K562 (cell line): ENCODE measurements around the gene PDZD2. TPM values are rescaled to one million over a fixed set of nuclear protein-coding genes. Genes with fewer than 3 reads are reported as not detected.

Experiments used
- ATAC-seq: fragments of 200-7000 bp; cut with Tn5 transposase; 3 replicates; pipeline ENCODE4 v1.9.1; 2020; ENCODE audit warnings: moderate library complexity
- BruUV-seq: library from RNA; stranded (reverse); fragments of 400-500 nt; replicated peaks from 2 replicates; lab custom pipeline; 2021; lab: Mats Ljungman, UMichigan
- CTCF ChIA-PET: fragments of 300-600 bp; formaldehyde crosslinking; extraction: SDS; loops from one replicate; lab custom pipeline; 2021; ENCODE audit warnings: low intra/inter-chr PET ratio; lab: Yijun Ruan, JAX
- POLR2A ChIA-PET: fragments of 300-600, 350-650 bp; sonication (Branson Sonifier 250); formaldehyde crosslinking; extraction: SDS; loops from one replicate; lab custom pipeline; 2021; ENCODE audit warnings: antibody characterized with exemption, inconsistent platforms; lab: Yijun Ruan, JAX
- DNase-seq, 4 experiments: peaks; one replicate each; pipeline versions ENCODE4 v3.0.0 to v3.0.0-alpha.2; 2011 to 2018; ENCODE audit warnings: low spot score in 3 of 4, mixed read lengths in 3 of 4; ENCODE audit errors: extremely low read depth in 1 of 4
- FAIRE-seq: peaks from 2 replicates; lab custom pipeline; 2011; peaks lifted over from hg19 to GRCh38; lab: Jason Lieb, UNC
- H2AFZ ChIP-seq: 2 replicates; pipeline ENCODE4 v1.6.0; 2011; ENCODE audit warnings: low read depth, low read length, control low read depth, inconsistent platforms
- H3K27ac ChIP-seq: fragments of 200-600 bp; 3 replicates; pipeline ENCODE4 v1.8.0; 2011; ENCODE audit warnings: low read depth, mild to moderate bottlenecking, control low read depth, inconsistent platforms, low read length, moderate library complexity, mixed read lengths; ENCODE audit errors: extremely low read depth
- H3K27me3 ChIP-seq, 2 experiments: fragments of 300-600 bp in 1 of 2; 2 replicates in 1 of 2; 3 replicates in 1 of 2; pipeline versions ENCODE4 v1.6.0 to v1.8.0; 2011; ENCODE audit warnings: inconsistent platforms in 2 of 2, low read length in 2 of 2, mild to moderate bottlenecking in 1 of 2, mixed read lengths in 1 of 2, moderate library complexity in 1 of 2; ENCODE audit not compliant: control insufficient read depth in 2 of 2, insufficient read depth in 2 of 2
- H3K36me3 ChIP-seq: fragments of 300-600 bp; 3 replicates; pipeline ENCODE4 v1.8.0; 2011; ENCODE audit warnings: mild to moderate bottlenecking, low read length, inconsistent platforms; ENCODE audit not compliant: control insufficient read depth, insufficient read depth
- H3K4me1 ChIP-seq, 2 experiments: fragments of 200-600 bp in 1 of 2; replicated peaks in 1 of 2; 2 replicates in 1 of 2; 3 replicates in 1 of 2; pipeline versions ENCODE4 v1.5.1 to v1.8.0; 2011; ENCODE audit warnings: inconsistent platforms in 2 of 2, low read length in 2 of 2, mild to moderate bottlenecking in 1 of 2, mixed read lengths in 1 of 2, moderate library complexity in 1 of 2; ENCODE audit not compliant: control insufficient read depth in 2 of 2, insufficient read depth in 2 of 2
- H3K4me2 ChIP-seq: 2 replicates; pipeline ENCODE4 v1.6.1; 2011; ENCODE audit warnings: low read length, control low read depth, inconsistent platforms, mixed read lengths; ENCODE audit not compliant: insufficient read depth
- H3K4me3 ChIP-seq: fragments of 200-600 bp; sonication (generic), shearing (Covaris generic); 2 replicates; pipeline ENCODE4 v1.5.1; 2016; ENCODE audit warnings: control low read depth, inconsistent platforms
- H3K79me2 ChIP-seq: fragments of 200-600 bp; 3 replicates; pipeline ENCODE4 v1.8.0; 2011; ENCODE audit warnings: low read length, inconsistent platforms; ENCODE audit not compliant: control insufficient read depth, insufficient read depth
- H3K9ac ChIP-seq, 2 experiments: 2 replicates each; pipeline versions ENCODE4 v1.6.0 to v1.6.1; 2011; ENCODE audit warnings: low read depth in 2 of 2, low read length in 2 of 2, control low read depth in 1 of 2, inconsistent platforms in 1 of 2, mild to moderate bottlenecking in 1 of 2, mixed read lengths in 1 of 2; ENCODE audit not compliant: insufficient read depth in 1 of 2
- H3K9me1 ChIP-seq: one replicate; pipeline ENCODE4 v1.6.0; 2011; ENCODE audit warnings: inconsistent platforms, mild to moderate bottlenecking, low read length, moderate library complexity; ENCODE audit not compliant: control insufficient read depth, insufficient read depth
- H3K9me3 ChIP-seq: replicated peaks from 2 replicates; pipeline ENCODE4 v1.5.1; 2011; ENCODE audit warnings: low read depth, low read length, inconsistent platforms; ENCODE audit not compliant: control insufficient read depth, insufficient read depth
- H4K20me1 ChIP-seq: replicated peaks from 2 replicates; pipeline ENCODE4 v1.6.1; 2011; ENCODE audit warnings: low read length, inconsistent platforms, mixed read lengths; ENCODE audit not compliant: control insufficient read depth, insufficient read depth
- BACH1 ChIP-seq: fragments of 200-800 bp; sonication (Bioruptor generic); IDR thresholded peaks from 2 replicates; pipeline ENCODE4 v1.6.1; 2016; ENCODE audit warnings: missing genetic modification characterization, missing compliant biosample characterization
- E4F1 ChIP-seq: fragments of 250-450 bp; sonication (Bioruptor Pico); IDR thresholded peaks from 2 replicates; pipeline ENCODE4 v1.5.0; 2021; ENCODE audit warnings: mild to moderate bottlenecking, borderline replicate concordance
- L3MBTL2 ChIP-seq: fragments of 450-650 bp; IDR thresholded peaks from 2 replicates; pipeline ENCODE4 v1.6.1; 2016; ENCODE audit warnings: mild to moderate bottlenecking, moderate library complexity
- NFE2 ChIP-seq: IDR thresholded peaks from 2 replicates; pipeline ENCODE4 v1.6.1; 2014; ENCODE audit warnings: antibody characterized with exemption, low read depth
- SAFB ChIP-seq: fragments of 200-400 bp; formaldehyde crosslinking; IDR thresholded peaks from 2 replicates; pipeline ENCODE4 v1.6.1; 2017; ENCODE audit warnings: low read depth, low read length, borderline replicate concordance
- ZBED1 ChIP-seq: IDR thresholded peaks from 2 replicates; pipeline ENCODE4 v1.6.1; 2014
- ZFP1 ChIP-seq: fragments of 450-650 bp; formaldehyde crosslinking; IDR thresholded peaks from 2 replicates; pipeline ENCODE4 v1.4.0; 2020; ENCODE audit warnings: mild to moderate bottlenecking, mixed read lengths
- ZNF589 ChIP-seq: fragments of 200-800 bp; sonication (Bioruptor generic); IDR thresholded peaks from 2 replicates; pipeline ENCODE4 v1.6.1; 2016; ENCODE audit warnings: low read depth, missing genetic modification characterization, missing compliant biosample characterization
- WGBS: fragments of 100-300 bp; shearing (Covaris generic); methylation state at CpG from one replicate; pipeline ENCODE4 v1.1.6; 2016; ENCODE audit warnings: low coverage, mixed read lengths; ENCODE audit not compliant: insufficient coverage; ENCODE audit errors: missing lambda C conversion rate; 5-methylcytosine and 5-hydroxymethylcytosine counted together
- in situ Hi-C: fragments of 300-500 bp; cut with MboI; formaldehyde crosslinking; loops from 4 replicates; pipeline ENCODE4 v1.15.0; 2018; ENCODE audit warnings: inconsistent platforms, mixed read lengths
- intact Hi-C: fragments of 100-400 bp; cut with micrococcal nuclease; formaldehyde crosslinking; loops from 2 replicates; pipeline ENCODE4 v1.14.2; 2022
- polyA plus RNA-seq, 8 experiments: library from polyadenylated mRNA; depleted of rRNA in 4 of 8; stranded (reverse) in 5 of 8; unstranded in 3 of 8; fragments of >200 nt; fragmentation: Nextera tagmentation in 2 of 8; fragmentation: Illumina TruSeq in 1 of 8; extraction: Ambion mirVana in 2 of 8; extraction: Trizol in 1 of 8; gene quantifications; 2 replicates each; pipeline versions ENCODE4 v1.2.1 to v1.2.3, GENCODE V29; 2011 to 2014; ENCODE audit warnings: inconsistent platforms in 1 of 8, missing spikeins in 1 of 8
- total RNA-seq, 7 experiments: library from RNA; depleted of rRNA in 6 of 7; stranded (reverse); fragments of >200 nt in 6 of 7; fragmentation: Illumina TruSeq in 2 of 7; extraction: Trizol in 2 of 7; gene quantifications; 2 replicates each; pipeline versions ENCODE4 v1.2.1 to v1.2.3, GENCODE V29; 2011 to 2021; ENCODE audit warnings: low replicate concordance in 1 of 7

PDZD2 gene
- total and polyA plus RNA-seq, 9 of the 15 experiments (the other 6 are each of a cell fraction or from before 2014, with no cell fraction given), result 0.02 to 0.08 (median 0.04) TPM; not detected in 6

GRCh38 chr5:31626604-31627234, 12.2 kb upstream of the PDZD2 start:
- H3K9me1 ChIP-seq, result no peaks in the 10 kb centered on the region
- H3K4me2 ChIP-seq, result no peak overlapping the region
- no TSS peak for BruUV-seq
- CTCF ChIA-PET, result no interaction called here
- H3K9me3 ChIP-seq, result no peaks in the 10 kb centered on the region
- no peak overlapping the region for H3K9ac ChIP-seq
- no peaks in the 10 kb centered on the region for H3K79me2 ChIP-seq
- POLR2A ChIA-PET, result interaction anchor here (0.6 kb wide), 2 partner anchors 15 to 36 kb away, joined by 3 read pairs; no protein-coding TSS in a partner anchor
- in situ Hi-C loops (no loop called here), intact Hi-C loops (no loop called here)
- no peaks in the 10 kb centered on the region; the same call in 1 of the 2 replicates for H4K20me1 ChIP-seq
- peaks cover 0 to 13% of the 10 kb centered on the region in 2 experiments; a peak in 2 of 5 replicates for H3K27me3 ChIP-seq
- WGBS, result 0% methylated on average over 11 of the region's 11 CpGs
- FAIRE-seq (no peak), ATAC-seq (no peak), DNase-seq (no peak)
- H3K4me3 ChIP-seq, result no peak overlapping the region
- H3K27ac ChIP-seq, result no peak overlapping the region
- H3K36me3 ChIP-seq, result no peaks in the 10 kb centered on the region
- H3K4me1 ChIP-seq, result no peaks in the 10 kb centered on the region
- H2AFZ ChIP-seq, result no peak overlapping the region
- TF ChIP-seq ZNF589 (CRISPR knock-in tag) (no peak), E4F1 (no peak), L3MBTL2 (no peak), ZFP1 (CRISPR knock-in tag) (no peak), BACH1 (no peak), NFE2 (no peak), ZBED1 (no peak), SAFB (no peak)
